Measurements from ENCODE around the gene KITLG. TPM values are rescaled to one million over a fixed set of nuclear protein-coding genes. Genes with fewer than 3 reads are reported as not detected.

The KITLG gene
- total and polyA plus RNA-seq, 2 of the 8 experiments (the other 6 are each of a cell fraction or from before 2014, with no cell fraction given): 1.3 to 7.8 TPM

DNA sequence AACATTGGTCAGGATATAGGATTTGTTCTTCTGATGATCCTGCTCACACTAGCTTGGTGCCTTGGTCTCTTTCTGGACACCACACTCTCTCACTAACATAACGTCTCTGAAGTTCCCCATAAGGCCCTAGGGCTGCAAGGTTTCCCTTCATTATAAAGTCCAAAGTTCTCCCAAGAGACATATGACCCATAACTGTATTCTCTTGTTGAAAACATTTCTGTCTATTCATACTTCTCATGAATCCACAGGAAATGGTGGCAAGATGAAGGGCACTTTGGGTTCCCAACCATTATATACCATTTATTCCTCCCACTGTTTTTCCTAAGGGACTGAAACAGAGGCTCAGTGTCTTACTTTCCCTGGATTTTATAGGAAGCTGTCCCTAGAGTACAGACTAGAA, 37.1 kb upstream of the KITLG start:
- Histone ChIP-seq H3K23me2 (ENCODE audit: low read depth, low read length) (no peaks in the 10 kb centered on the region), H2BK12ac (ENCODE audit: low read depth, low read length) (no peak overlapping the region), H3K56ac (replicated peaks; ENCODE audit: insufficient read length, low read depth, low read length) (no peak overlapping the region), H2BK15ac (ENCODE audit: low read length) (no peak overlapping the region), H3K4ac (replicated peaks; ENCODE audit: insufficient read length, low read depth, low read length) (no peak overlapping the region), H3K79me1 (ENCODE audit: low read depth, low read length) (no peaks in the 10 kb centered on the region), H3K79me2 (ENCODE audit: control insufficient read depth in 1 of 2, insufficient read depth in 2 of 2, low read length in 2 of 2) (no peaks in the 10 kb centered on the region), H2AFZ (ENCODE audit: low read length) (no peak overlapping the region), H3K18ac (ENCODE audit: extremely low read depth, low read length) (no peak overlapping the region), H3K4me2 (ENCODE audit: insufficient read depth in 1 of 2, low read depth in 2 of 2, low read length in 2 of 2) (no peak overlapping the region), H4K20me1 (replicated peaks in 1 of 2; ENCODE audit: control insufficient read depth in 1 of 2, insufficient read depth in 2 of 2, low read length in 2 of 2) (no peaks in the 10 kb centered on the region), H3K9ac (replicated peaks in 1 of 4; ENCODE audit: extremely low read depth in 1 of 4, low read depth in 3 of 4, low read length in 3 of 4) (no peak overlapping the region), H4K5ac (ENCODE audit: insufficient read length, low read depth, low read length) (no peak overlapping the region), H3K4me3 (ENCODE audit: extremely low read depth in 1 of 4, insufficient read depth in 2 of 4, low read depth in 3 of 4, low read length in 4 of 4) (no peak overlapping the region), H4K8ac (ENCODE audit: extremely low read depth, insufficient read depth, low read length) (no peak overlapping the region), H2BK5ac (ENCODE audit: low read depth, low read length) (no peak overlapping the region), H3K14ac (ENCODE audit: insufficient read length) (no peak overlapping the region), H3K9me3 (ENCODE audit: insufficient read depth in 2 of 2, low read depth in 1 of 2, low read length in 1 of 2) (no peaks in the 10 kb centered on the region), H3K27ac (ENCODE audit: low read depth, low read length) (no peak overlapping the region), H2BK120ac (replicated peaks; ENCODE audit: low read depth, low read length) (no peak overlapping the region), H2BK20ac (ENCODE audit: low read length) (no peak overlapping the region), H3K27me3 (replicated peaks in 1 of 4; ENCODE audit: control insufficient read depth in 3 of 4, extremely low read depth in 1 of 4, insufficient read depth in 3 of 4, low read length in 3 of 4) (no peaks in the 10 kb centered on the region), H4K91ac (replicated peaks; ENCODE audit: insufficient read length, low read length) (no peak overlapping the region), H3K36me3 (ENCODE audit: control insufficient read depth in 2 of 4, insufficient read depth in 4 of 4, low read length in 3 of 4) (no peaks in the 10 kb centered on the region), H2AK5ac (ENCODE audit: low read depth, low read length) (no peak overlapping the region), H3K4me1 (replicated peaks in 1 of 4; ENCODE audit: control insufficient read depth in 3 of 4, insufficient read depth in 4 of 4, low read length in 3 of 4) (no peaks in the 10 kb centered on the region), H3K23ac (ENCODE audit: insufficient read length) (no peak overlapping the region)
- ChIA-PET CTCF (ENCODE audit: partially characterized antibody) (no interaction called here), POLR2A (ENCODE audit: partially characterized antibody) (no interaction called here)
- WGBS, 2 experiments (ENCODE audit: extremely low coverage in 1 of 2, insufficient coverage in 1 of 2, insufficient read length in 1 of 2, insufficient replicate concordance in 2 of 2, low coverage in 1 of 2, low lambda C conversion rate in 2 of 2, missing lambda C conversion rate in 1 of 2): 94% methylated on average over 1 of the region's 1 CpG; no CpG with 5 or more reads in 1 of the 2 experiments
- DNase-seq (ENCODE audit: low read depth in 1 of 2, low spot score in 2 of 2) (no peak), FAIRE-seq (no peak)
- no peak for TF ChIP-seq BCL11A (IDR thresholded peaks at IDR 0.05; ENCODE audit: low read depth in 2 of 2, low read length in 2 of 2)
- TF ChIP-seq, protein P1, sequence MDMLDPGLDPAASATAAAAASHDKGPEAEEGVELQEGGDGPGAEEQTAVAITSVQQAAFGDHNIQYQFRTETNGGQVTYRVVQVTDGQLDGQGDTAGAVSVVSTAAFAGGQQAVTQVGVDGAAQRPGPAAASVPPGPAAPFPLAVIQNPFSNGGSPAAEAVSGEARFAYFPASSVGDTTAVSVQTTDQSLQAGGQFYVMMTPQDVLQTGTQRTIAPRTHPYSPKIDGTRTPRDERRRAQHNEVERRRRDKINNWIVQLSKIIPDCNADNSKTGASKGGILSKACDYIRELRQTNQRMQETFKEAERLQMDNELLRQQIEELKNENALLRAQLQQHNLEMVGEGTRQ (IDR thresholded peaks at IDR 0.05; ENCODE audit: low read length): no peak
- no peak for TF ChIP-seq ASH2L (IDR thresholded peaks at IDR 0.05; ENCODE audit: low read length)
- no peak for TF ChIP-seq HDAC2 (IDR thresholded peaks at IDR 0.05; ENCODE audit: borderline replicate concordance in 1 of 2, low read depth in 2 of 2, low read length in 2 of 2)
- no peak for TF ChIP-seq TAF1 (IDR thresholded peaks at IDR 0.05; ENCODE audit: low read depth, low read length)
- no peak for TF ChIP-seq SIRT6 (IDR thresholded peaks at IDR 0.05; ENCODE audit: low read length)
- no peak for TF ChIP-seq EZH2 (IDR thresholded peaks at IDR 0.05; ENCODE audit: low read depth, low read length, severe bottlenecking)
- no peak for TF ChIP-seq SIX5 (IDR thresholded peaks at IDR 0.05; ENCODE audit: low read depth, low read length)
- no peak for TF ChIP-seq POU5F1 (IDR thresholded peaks at IDR 0.05; ENCODE audit: low read depth, low read length)
- no peak for TF ChIP-seq KDM4A (IDR thresholded peaks at IDR 0.05; ENCODE audit: low read depth, low read length, severe bottlenecking)
- TF ChIP-seq JUND (IDR thresholded peaks at IDR 0.05; ENCODE audit: low read length): no peak
- TF ChIP-seq HDAC6 (IDR thresholded peaks at IDR 0.05; ENCODE audit: low read depth, low read length): no peak
- no peak for TF ChIP-seq SP2 (IDR thresholded peaks at IDR 0.05; ENCODE audit: low read length)
- no peak for TF ChIP-seq EGR1 (IDR thresholded peaks at IDR 0.05; ENCODE audit: borderline replicate concordance, low read depth, low read length)
- no peak for TF ChIP-seq YY1 (IDR thresholded peaks at IDR 0.05; ENCODE audit: low read depth, low read length)
